Neuron (in vitro differentiated cells): ENCODE results near the gene LCMT2.

ENCODE experiments used
- H2AFZ ChIP-seq: one replicate; pipeline ENCODE4 v1.6.1; 2013; ENCODE audit warnings: low read depth, mild to moderate bottlenecking, inconsistent platforms, low read length, moderate library complexity
- H3K27me3 ChIP-seq: one replicate; pipeline ENCODE4 v1.6.1; 2013; ENCODE audit warnings: low read length; ENCODE audit not compliant: insufficient read depth
- H3K36me3 ChIP-seq: one replicate; pipeline ENCODE4 v1.6.1; 2013; ENCODE audit warnings: low read length; ENCODE audit not compliant: insufficient read depth
- H3K4me1 ChIP-seq: one replicate; pipeline ENCODE4 v1.6.1; 2013; ENCODE audit warnings: low read length; ENCODE audit not compliant: insufficient read depth
- H3K4me3 ChIP-seq: 2 replicates; pipeline ENCODE4 v1.5.1; 2013; ENCODE audit warnings: mild to moderate bottlenecking, low read length, moderate library complexity
- H3K9me3 ChIP-seq: one replicate; pipeline ENCODE4 v1.6.1; 2013; ENCODE audit warnings: low read length

LCMT2 gene

DNA sequence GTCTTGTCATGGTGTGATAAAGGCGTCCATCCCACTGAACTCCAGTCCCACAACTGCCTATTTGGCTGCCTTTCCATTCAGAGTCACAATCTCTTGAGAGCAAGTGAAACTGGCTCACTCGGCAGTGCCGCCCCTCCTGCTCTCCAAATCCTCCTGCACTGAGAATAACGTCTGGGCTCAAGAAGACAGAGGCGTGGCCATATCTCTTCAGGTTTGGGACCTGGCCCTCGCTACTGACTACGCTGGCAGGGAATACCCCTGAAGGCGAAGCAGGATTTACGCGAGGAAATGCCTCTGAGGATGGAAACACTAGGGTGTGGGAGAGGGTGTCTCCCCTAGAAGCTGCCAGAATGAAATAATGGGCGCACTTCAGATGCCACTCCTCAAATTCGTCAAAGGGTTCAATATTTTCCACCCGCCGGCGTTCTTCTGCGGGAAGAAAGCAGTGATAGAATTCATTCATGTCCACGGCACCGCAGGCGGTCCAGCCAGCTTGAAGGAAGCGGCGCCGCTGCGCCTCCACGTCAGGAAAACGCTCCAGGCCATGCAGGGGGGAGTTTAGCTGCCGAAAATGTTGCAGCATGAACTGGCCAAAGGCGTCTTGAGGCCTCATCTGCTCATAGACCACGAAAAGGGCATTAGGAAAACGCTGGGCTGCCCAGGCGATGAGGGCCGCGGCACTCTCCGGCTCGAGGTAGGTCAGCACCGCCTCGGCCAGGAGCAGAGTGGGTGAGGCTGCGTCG lies 985 bp downstream of the LCMT2 start:
- Histone ChIP-seq H3K36me3 (peaks cover 19% of the 10 kb centered on the region), H3K27me3 (no peaks in the 10 kb centered on the region), H3K4me3 (peak overlapping the region; percentile 77), H2AFZ (peak overlapping the region; percentile 72), H3K9me3 (no peaks in the 10 kb centered on the region), H3K4me1 (peaks cover 21% of the 10 kb centered on the region)

DNA sequence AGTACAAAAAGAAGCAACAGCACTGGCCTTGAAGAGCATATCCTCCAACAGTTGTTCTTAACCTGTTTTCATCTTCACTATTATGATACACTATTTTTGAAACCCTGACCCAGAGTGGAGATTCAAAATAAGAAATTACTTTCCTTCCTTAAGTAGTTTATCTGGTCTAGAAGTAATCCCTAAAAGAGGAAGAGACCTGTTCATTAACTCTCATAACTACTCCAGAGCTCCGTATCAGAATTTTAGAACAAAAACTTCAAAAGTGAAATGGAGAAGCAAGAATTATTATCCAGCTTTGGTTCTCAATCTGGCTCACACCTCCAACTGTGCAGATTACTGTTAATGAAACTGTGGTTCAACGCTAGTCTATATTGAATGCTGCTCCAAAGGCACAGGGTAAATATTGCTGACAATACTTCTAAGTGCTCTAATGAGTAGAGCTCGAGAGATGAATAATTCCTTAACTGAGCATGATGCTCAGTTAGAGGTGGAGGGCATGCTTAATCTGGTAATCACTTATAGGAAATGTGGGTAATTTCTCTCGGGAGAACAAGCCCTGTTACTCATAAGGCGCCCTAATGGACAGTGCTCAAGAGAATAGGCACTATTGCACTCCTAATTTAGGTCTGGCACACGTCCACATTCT lies 5.2 kb downstream of the LCMT2 start:
- Histone ChIP-seq H3K4me3 (no peak overlapping the region), H3K36me3 (peaks cover 13% of the 10 kb centered on the region), H3K9me3 (no peaks in the 10 kb centered on the region), H3K4me1 (peaks cover 9% of the 10 kb centered on the region), H3K27me3 (peaks cover 2% of the 10 kb centered on the region), H2AFZ (no peak overlapping the region)

DNA sequence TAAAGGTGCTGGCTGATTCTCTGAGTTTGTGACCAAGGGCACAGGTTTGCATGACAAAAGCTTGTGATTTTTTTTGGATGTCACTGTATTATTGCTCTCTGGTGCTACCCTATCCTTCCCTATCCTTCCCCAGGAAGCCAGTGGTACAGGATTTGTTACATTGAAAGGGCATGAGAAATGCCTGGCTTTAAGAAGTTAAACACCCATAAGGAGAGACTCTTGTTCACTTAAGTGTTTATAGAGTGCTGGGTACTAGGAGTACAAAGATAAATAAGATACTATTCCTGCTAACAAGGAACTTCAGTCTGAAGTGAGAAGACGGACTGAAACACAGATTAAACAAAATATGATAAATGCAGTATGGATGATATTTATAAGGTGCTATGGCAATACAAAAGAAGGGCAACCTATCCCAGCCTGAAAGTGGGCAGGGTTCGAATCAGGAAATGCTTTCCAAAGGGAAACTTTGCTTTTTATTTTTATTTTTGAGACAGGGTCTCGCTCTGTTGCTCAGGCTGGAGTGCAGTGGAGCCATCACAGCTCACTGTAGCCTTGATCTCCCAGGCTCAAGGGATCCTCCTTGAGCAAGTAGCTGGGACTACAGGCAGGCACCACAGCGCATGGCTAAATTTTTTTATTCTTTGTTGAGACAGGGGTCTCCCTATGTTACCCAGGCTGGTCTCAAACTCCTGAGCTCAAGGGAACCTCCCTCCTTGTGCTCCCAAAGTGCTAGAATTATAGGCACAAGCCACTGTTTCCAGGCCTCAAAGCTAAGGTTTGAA lies 11.2 kb downstream of the LCMT2 start:
- Histone ChIP-seq H3K4me1 (peaks cover 3% of the 10 kb centered on the region), H3K27me3 (peaks cover 2% of the 10 kb centered on the region), H3K4me3 (no peak overlapping the region), H3K36me3 (no peaks in the 10 kb centered on the region), H2AFZ (no peak overlapping the region), H3K9me3 (no peaks in the 10 kb centered on the region)

DNA sequence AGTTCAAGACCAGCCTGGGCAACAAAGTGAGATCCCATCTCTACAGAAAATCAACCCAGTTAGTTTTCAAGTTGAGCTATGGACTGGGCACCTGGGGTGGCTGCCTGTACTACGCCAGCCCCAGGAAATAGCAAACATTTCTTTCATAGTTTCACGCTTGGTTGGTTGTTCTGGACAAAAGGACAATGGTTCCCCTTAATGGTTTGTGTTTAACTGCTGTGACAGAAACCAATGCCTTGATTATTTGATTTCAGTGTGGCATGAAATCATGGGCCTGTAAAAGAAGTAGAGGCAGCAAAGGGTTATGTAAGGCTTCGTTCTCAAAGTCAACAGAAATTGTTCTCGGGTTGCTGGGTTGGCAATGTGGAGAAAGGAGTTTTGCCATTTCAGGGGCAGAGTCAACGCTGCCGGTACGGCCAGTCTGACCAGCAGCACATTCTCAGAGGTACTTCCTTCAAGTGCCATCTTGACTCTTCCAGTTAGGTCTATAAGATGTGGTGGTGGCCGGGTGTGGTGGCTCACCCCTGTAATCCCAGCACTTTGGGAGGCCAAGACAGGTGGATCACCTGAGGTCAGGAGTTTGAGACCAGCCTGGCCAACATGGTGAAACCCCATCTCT lies 12.7 kb downstream of the LCMT2 start:
- Histone ChIP-seq H2AFZ (no peak overlapping the region), H3K4me3 (no peak overlapping the region), H3K9me3 (no peaks in the 10 kb centered on the region), H3K36me3 (no peaks in the 10 kb centered on the region), H3K27me3 (peaks cover 2% of the 10 kb centered on the region), H3K4me1 (peaks cover 3% of the 10 kb centered on the region)

DNA sequence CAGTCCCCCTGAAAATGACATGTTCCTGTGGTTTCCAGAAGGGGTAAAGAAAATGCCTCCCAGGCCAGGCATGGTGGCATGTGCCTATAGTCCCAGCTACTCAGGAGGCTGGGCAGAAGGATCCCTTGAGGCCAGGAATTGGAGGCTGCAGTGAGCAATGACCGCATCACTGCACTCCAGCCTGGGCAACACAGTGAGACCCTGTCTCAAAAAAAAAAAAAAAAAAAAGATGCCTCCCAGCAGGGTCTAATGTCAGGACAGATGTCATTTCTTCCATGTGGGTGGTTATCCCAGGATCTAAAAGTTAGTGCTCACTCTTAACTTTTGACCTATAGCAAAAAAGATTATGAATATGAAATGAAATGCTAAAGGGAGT lies 13.4 kb downstream of the LCMT2 start:
- no peaks in the 10 kb centered on the region for H3K36me3 ChIP-seq
- H3K4me1 ChIP-seq, result peaks cover 3% of the 10 kb centered on the region
- peaks cover 2% of the 10 kb centered on the region for H3K27me3 ChIP-seq
- no peak overlapping the region for H3K4me3 ChIP-seq
- no peaks in the 10 kb centered on the region for H3K9me3 ChIP-seq
- H2AFZ ChIP-seq, result no peak overlapping the region

DNA sequence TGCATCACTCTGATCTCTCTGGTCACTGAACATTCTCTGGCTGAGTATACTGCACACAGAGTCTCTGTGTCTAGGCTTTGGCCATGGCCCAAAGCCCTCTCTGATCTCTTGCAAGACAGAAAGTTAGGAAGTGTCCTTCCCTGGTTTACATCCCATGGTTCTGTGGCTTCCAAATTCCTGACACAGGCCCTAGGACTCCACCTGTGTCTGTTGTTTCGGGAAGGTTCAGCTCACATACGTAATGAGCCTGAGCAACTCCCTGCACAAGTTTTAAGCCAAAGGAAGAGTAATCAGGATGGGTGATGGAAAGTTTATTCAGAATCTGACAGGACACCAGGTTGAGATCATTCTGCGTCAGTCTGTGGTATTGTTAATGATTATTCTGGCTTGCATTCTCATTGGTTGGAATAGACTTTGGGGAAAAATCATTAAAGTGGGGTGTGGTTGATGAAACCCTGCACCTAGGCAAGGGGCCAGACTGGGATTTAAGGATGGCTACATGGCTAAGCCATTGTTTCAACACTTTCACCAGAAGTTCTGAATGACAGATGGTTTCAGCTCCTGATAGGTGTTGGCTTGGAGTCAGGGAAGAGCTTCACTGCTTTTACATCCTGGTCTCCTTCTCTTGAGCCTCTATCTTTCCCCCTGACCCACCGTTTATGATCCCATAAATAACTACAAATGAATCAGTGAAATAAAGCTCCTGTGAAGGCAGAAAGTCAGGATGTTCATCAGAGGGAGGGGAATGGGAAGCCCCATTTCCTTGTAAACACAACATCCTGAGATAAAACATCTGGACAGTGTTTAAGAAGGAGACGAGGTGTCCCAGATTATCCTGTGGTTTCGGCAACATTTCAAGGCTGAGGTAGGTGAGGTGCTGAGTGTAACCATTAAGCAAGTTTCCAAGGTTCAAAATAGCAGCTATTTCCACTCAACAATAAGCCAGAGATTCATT lies 14.1 kb downstream of the LCMT2 start:
- H3K9me3 ChIP-seq, result no peaks in the 10 kb centered on the region
- H3K36me3 ChIP-seq, result no peaks in the 10 kb centered on the region
- no peaks in the 10 kb centered on the region for H3K27me3 ChIP-seq
- H3K4me3 ChIP-seq, result no peak overlapping the region
- H2AFZ ChIP-seq, result no peak overlapping the region
- H3K4me1 ChIP-seq, result peaks cover 3% of the 10 kb centered on the region

DNA sequence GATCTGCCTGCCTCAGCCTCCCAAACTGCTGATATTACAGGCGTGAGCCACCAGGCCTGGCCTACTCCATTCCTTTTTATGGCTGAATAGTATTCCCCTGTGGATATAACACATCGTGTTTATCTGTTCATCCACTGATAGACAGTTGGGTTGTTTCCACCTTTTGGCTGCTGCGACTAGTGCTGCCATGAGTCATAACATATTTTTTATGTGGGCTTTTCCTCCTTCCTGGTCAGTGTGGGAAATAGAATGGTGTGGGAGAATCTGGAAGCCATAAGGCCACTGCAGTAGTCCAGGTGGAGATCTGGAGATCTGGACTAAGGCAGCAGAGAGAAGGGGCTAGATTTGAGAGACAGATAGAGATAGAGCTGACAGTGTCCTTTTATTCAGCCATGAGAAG lies 16.2 kb downstream of the LCMT2 start:
- no peaks in the 10 kb centered on the region for H3K9me3 ChIP-seq
- peaks cover 3% of the 10 kb centered on the region for H3K4me1 ChIP-seq
- no peaks in the 10 kb centered on the region for H3K36me3 ChIP-seq
- no peak overlapping the region for H2AFZ ChIP-seq
- H3K27me3 ChIP-seq, result peaks cover 9% of the 10 kb centered on the region
- no peak overlapping the region for H3K4me3 ChIP-seq

DNA sequence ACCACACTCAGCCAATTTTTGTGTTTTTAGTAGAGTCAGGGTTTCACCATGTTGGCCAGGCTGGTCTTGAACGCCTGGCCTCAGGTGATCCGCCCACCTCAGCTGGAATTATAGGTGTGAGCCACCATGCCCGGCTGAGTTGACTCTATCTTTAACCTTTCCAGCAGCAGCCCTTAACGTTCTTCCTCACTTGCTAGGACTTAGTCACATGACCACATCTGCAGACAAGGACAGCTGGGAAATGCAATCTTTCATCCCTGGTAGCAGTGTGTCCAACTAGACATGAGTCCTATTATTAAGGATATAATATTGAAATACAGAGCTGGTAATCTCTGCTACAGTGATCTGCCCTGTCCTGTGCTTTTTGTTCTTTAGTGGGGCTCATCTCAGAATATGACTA lies 18.0 kb downstream of the LCMT2 start:
- H3K27me3 ChIP-seq, result peaks cover 13% of the 10 kb centered on the region
- no peak overlapping the region for H2AFZ ChIP-seq
- H3K9me3 ChIP-seq, result no peaks in the 10 kb centered on the region
- no peak overlapping the region for H3K4me3 ChIP-seq
- no peaks in the 10 kb centered on the region for H3K36me3 ChIP-seq
- no peaks in the 10 kb centered on the region for H3K4me1 ChIP-seq

DNA sequence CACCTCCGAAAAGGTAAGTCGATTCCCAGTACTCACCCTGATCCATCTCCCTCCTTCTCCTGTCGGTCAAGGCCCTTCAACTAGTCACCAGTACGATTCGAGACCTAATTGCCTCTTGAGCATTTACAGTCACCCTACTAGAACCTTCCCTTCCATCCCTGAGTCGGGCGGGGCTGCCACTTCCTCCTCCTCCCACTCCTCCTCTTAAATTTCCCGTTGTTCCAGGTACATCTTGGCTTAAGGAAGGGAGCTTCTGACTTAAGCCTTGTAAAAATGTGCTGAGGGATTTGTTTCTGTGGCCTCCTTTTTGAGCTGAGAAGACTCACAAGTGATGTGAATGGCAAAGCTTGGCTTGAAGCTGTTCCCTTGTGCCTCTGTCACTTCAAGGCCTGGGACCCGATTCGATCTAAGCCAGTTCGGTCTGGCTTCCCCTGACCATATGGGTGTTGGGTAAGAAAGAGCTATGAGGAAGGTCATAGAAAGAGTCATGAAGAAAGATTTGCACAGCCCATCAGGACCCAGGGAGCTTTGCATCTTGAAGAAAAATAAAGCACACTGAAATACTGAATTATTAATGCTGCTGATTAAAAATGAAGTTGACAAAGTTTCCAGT lies 28.1 kb downstream of the LCMT2 start, which contains the start of gene TGM7:
Gene TGM7 (minus strand): TSS at position 51 of the 613 bp plus-strand sequence.
- no peaks in the 10 kb centered on the region for H3K9me3 ChIP-seq
- no peaks in the 10 kb centered on the region for H3K4me1 ChIP-seq
- peaks cover 5% of the 10 kb centered on the region for H3K27me3 ChIP-seq
- H2AFZ ChIP-seq, result no peak within 1 kb of the TSS
- no peak within 1 kb of the TSS for H3K4me3 ChIP-seq
- no peaks in the 10 kb centered on the region for H3K36me3 ChIP-seq

DNA sequence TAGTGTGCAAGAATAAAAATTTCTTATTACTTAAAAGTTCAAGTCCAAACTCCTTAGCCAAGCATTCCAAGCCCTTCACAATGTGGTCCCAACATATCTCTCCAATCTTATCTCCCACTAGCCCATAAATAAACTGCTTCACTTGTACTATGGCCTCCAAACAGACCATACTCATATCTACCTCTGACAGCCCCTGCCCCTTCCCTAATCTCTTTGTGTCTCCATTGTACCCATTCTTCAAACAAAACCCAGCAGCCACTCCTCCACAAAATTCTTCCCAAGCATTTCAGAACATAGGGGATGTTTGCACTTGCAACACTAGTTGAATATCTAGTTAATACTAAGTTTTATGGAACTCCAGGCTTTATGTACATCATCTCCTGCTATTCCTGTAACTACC lies 30.5 kb downstream of the LCMT2 start:
- H3K4me1 ChIP-seq, result peaks cover 6% of the 10 kb centered on the region
- peaks cover 2% of the 10 kb centered on the region for H3K27me3 ChIP-seq

DNA sequence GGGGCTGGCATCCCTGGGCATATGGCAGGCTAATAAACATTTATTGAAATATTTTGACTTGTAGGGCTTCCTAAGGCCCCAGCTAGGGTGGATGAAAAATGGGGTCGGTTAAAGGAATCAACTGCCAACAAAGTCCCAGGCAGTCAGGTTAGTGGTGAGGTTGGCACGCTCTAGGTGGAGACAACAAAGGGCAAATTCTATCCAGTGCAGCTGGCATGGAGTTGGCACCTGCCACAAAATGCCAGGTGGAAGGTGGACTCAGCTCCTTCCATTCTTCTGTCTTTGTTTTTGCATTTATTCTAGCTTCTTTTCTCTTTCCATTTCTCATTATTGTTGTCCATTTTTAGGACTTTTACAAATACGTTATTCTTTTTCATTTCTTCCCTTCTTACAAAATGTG lies 31.0 kb downstream of the LCMT2 start:
- Histone ChIP-seq H3K4me1 (peaks cover 6% of the 10 kb centered on the region), H3K27me3 (peaks cover 7% of the 10 kb centered on the region), H3K36me3 (no peaks in the 10 kb centered on the region), H3K4me3 (no peak overlapping the region), H3K9me3 (no peaks in the 10 kb centered on the region), H2AFZ (no peak overlapping the region)

More for the DNA sequence above, 30.5 kb downstream of the LCMT2 start:
- H2AFZ ChIP-seq, result no peak overlapping the region
- no peak overlapping the region for H3K4me3 ChIP-seq
- H3K9me3 ChIP-seq, result no peaks in the 10 kb centered on the region
- H3K36me3 ChIP-seq, result no peaks in the 10 kb centered on the region
